A549 (cell line): Measurements from ENCODE around the gene SH2D3A. TPM values are rescaled to one million over a fixed set of nuclear protein-coding genes. Genes with fewer than 3 reads are reported as not detected.

Experiments used
- ATAC-seq, 2 experiments: fragments of 200-7000 bp in 1 of 2; fragments of >200 bp in 1 of 2; cut with Nextera tagmentation in 1 of 2; cut with Tn5 transposase in 1 of 2; 3 replicates each; pipeline versions ENCODE4 v1.8.0 to v1.9.1; 2018 to 2020; ENCODE audit warnings: mild to moderate bottlenecking in 1 of 2, moderate library complexity in 1 of 2
- CTCF ChIA-PET: fragments of 300-600 bp; sonication (Branson Sonifier 250); formaldehyde crosslinking; extraction: SDS; loops from one replicate; lab custom pipeline; 2021; ENCODE audit warnings: antibody characterized with exemption, inconsistent platforms; lab: Yijun Ruan, JAX
- POLR2A ChIA-PET: fragments of 350-600 bp; formaldehyde crosslinking; extraction: SDS; loops from one replicate; lab custom pipeline; 2021; ENCODE audit warnings: antibody characterized with exemption, inconsistent platforms; lab: Yijun Ruan, JAX
- DNase-seq, 2 experiments: peaks; one replicate each; pipeline versions ENCODE4 v3.0.0 to v3.0.0-alpha.2; 2011 to 2016; ENCODE audit warnings: low read depth in 1 of 2, low spot score in 1 of 2
- FAIRE-seq: peaks from 2 replicates; lab custom pipeline; 2011; peaks lifted over from hg19 to GRCh38; lab: Jason Lieb, UNC
- H3K27ac ChIP-seq, 2 experiments: fragments of >200 bp; sonication (Bioruptor Twin); formaldehyde crosslinking; 3 replicates each; pipeline ENCODE4 v1.5.1; 2016 to 2017
- H3K4me1 ChIP-seq: fragments of >200 bp; sonication (Bioruptor Twin); formaldehyde crosslinking; 3 replicates; pipeline ENCODE4 v1.6.1; 2016
- H3K4me2 ChIP-seq: fragments of >200 bp; sonication (Bioruptor Twin); formaldehyde crosslinking; 3 replicates; pipeline ENCODE4 v1.6.1; 2016
- H3K4me3 ChIP-seq: fragments of >200 bp; sonication (Bioruptor Twin); formaldehyde crosslinking; 3 replicates; pipeline ENCODE4 v1.5.1; 2016
- H3K9me3 ChIP-seq: fragments of >200 bp; sonication (Bioruptor Twin); formaldehyde crosslinking; 3 replicates; pipeline ENCODE4 v1.6.1; 2016
- CHD2 ChIP-seq: fragments of 150-350 bp; IDR thresholded peaks from 2 replicates; pipeline ENCODE4 v1.6.1; 2014; ENCODE audit warnings: low read length; ENCODE audit not compliant: partially characterized antibody
- ELK1 ChIP-seq: fragments of 150-350 bp; IDR thresholded peaks from 2 replicates; pipeline ENCODE4 v1.6.1; 2014; ENCODE audit warnings: low read depth, mild to moderate bottlenecking, low read length
- ESRRA ChIP-seq: fragments of 150-350 bp; IDR thresholded peaks from 2 replicates; pipeline ENCODE4 v1.6.1; 2014; ENCODE audit warnings: mild to moderate bottlenecking, low read length, borderline replicate concordance
- FOSL2 ChIP-seq, 2 experiments: fragments of 450-650 bp in 1 of 2; fragments of >200 bp in 1 of 2; sonication (Bioruptor Twin) in 1 of 2; formaldehyde crosslinking; IDR thresholded peaks; 2 replicates each; pipeline versions ENCODE4 v1.5.0 to v1.6.1; 2016 to 2020; ENCODE audit warnings: mild to moderate bottlenecking in 1 of 2, moderate library complexity in 1 of 2
- HDAC2 ChIP-seq: fragments of 200-600 bp; sonication (generic); IDR thresholded peaks from 2 replicates; pipeline ENCODE4 v1.6.1; 2016
- HES2 ChIP-seq: fragments of >200 bp; sonication (Bioruptor Twin); formaldehyde crosslinking; IDR thresholded peaks from 2 replicates; pipeline ENCODE4 v1.6.1; 2016
- HEYL ChIP-seq: fragments of 250-450 bp; sonication (Bioruptor Pico); IDR thresholded peaks from 2 replicates; pipeline ENCODE4 v1.8.0; 2021; ENCODE audit warnings: mild to moderate bottlenecking, moderate library complexity
- HOXA7 ChIP-seq: fragments of 250-450 bp; sonication (Bioruptor Pico); IDR thresholded peaks from 2 replicates; pipeline ENCODE4 v1.5.0; 2020; ENCODE audit warnings: mild to moderate bottlenecking, moderate library complexity
- HOXB13 ChIP-seq: fragments of 250-450 bp; sonication (Bioruptor Pico); IDR thresholded peaks from 2 replicates; pipeline ENCODE4 v1.5.0; 2020; ENCODE audit warnings: low read depth, mild to moderate bottlenecking, moderate library complexity
- JUNB ChIP-seq: fragments of >200 bp; sonication (Bioruptor Twin); formaldehyde crosslinking; IDR thresholded peaks from 2 replicates; pipeline ENCODE4 v1.6.1; 2016
- MAFK ChIP-seq: fragments of 450-650 bp; IDR thresholded peaks from 2 replicates; pipeline ENCODE4 v1.6.1; 2014; ENCODE audit not compliant: partially characterized antibody
- MAZ ChIP-seq: fragments of 150-350 bp; IDR thresholded peaks from 2 replicates; pipeline ENCODE4 v1.6.1; 2014; ENCODE audit warnings: antibody characterized with exemption, low read depth, low read length, borderline replicate concordance
- NFE2L2 ChIP-seq: fragments of 150-350 bp; conservative IDR thresholded peaks from 2 replicates; pipeline ENCODE4 v1.6.1; 2014; ENCODE audit warnings: low read length
- NR3C1 ChIP-seq: fragments of >200 bp; sonication (Bioruptor Twin); formaldehyde crosslinking; IDR thresholded peaks from 3 replicates; pipeline ENCODE4 v1.6.1; 2017
- PBX3 ChIP-seq: IDR thresholded peaks from 2 replicates; pipeline ENCODE4 v1.6.1; 2012
- PHF8 ChIP-seq: fragments of 200-600 bp; sonication (generic); IDR thresholded peaks from 2 replicates; pipeline ENCODE4 v1.6.1; 2016; ENCODE audit warnings: low read depth, mild to moderate bottlenecking, antibody characterized with exemption, moderate library complexity, borderline replicate concordance
- RAD21 ChIP-seq, 2 experiments: fragments of >200 bp in 1 of 2; sonication (Bioruptor Twin) in 1 of 2; formaldehyde crosslinking in 1 of 2; IDR thresholded peaks in 1 of 2; conservative IDR thresholded peaks in 1 of 2; 2 replicates in 1 of 2; 3 replicates in 1 of 2; pipeline ENCODE4 v1.6.1; 2012 to 2018; ENCODE audit warnings: inconsistent platforms in 1 of 2
- RARB ChIP-seq: fragments of 250-450 bp; sonication (Bioruptor Pico); IDR thresholded peaks from 2 replicates; pipeline ENCODE4 v1.8.0; 2021; ENCODE audit warnings: mild to moderate bottlenecking, moderate library complexity
- RCOR1 ChIP-seq: fragments of 150-350 bp; IDR thresholded peaks from 2 replicates; pipeline ENCODE4 v1.6.1; 2014; ENCODE audit warnings: antibody characterized with exemption, low read length, low read depth
- TFCP2L1 ChIP-seq: fragments of 250-450 bp; sonication (Bioruptor Pico); IDR thresholded peaks from 2 replicates; pipeline ENCODE4 v1.5.0; 2021; ENCODE audit warnings: mild to moderate bottlenecking
- ZC3H11A ChIP-seq: fragments of 450-650 bp; IDR thresholded peaks from 2 replicates; pipeline ENCODE4 v1.6.1; 2014; ENCODE audit warnings: antibody characterized with exemption, mild to moderate bottlenecking
- ZFP36 ChIP-seq: fragments of 450-650 bp; IDR thresholded peaks from 2 replicates; pipeline ENCODE4 v1.6.1; 2014; ENCODE audit warnings: borderline replicate concordance; ENCODE audit not compliant: partially characterized antibody
- ZSCAN20 ChIP-seq: fragments of 250-450 bp; sonication (Bioruptor Pico); IDR thresholded peaks from 2 replicates; pipeline ENCODE4 v1.8.0; 2022; ENCODE audit warnings: mild to moderate bottlenecking, moderate library complexity
- WGBS: methylation state at CpG from one replicate; pipeline ENCODE4 v1.1.6; 2017; ENCODE audit errors: missing lambda C conversion rate; 5-methylcytosine and 5-hydroxymethylcytosine counted together
- polyA plus RNA-seq, 4 experiments: library from polyadenylated mRNA; depleted of rRNA in 3 of 4; stranded (reverse); fragments of >200 nt; fragmentation: RNase III in 1 of 4; extraction: RNeasy Plus Mini Kit Qiagen cat#74134 plus additional on column Dnase treatment in 1 of 4; gene quantifications; 2 replicates in 3 of 4; 3 replicates in 1 of 4; pipeline ENCODE4 v1.2.3, GENCODE V29; 2011 to 2017

SH2D3A gene
- polyA plus RNA-seq, 2 of the 4 experiments (the other 2 are of a cell fraction) = 6.7 to 10.0 TPM

- no peak overlapping the region for H3K4me3 ChIP-seq
- peaks cover 30% of the 10 kb centered on the region for H3K4me1 ChIP-seq
- H3K4me2 ChIP-seq = no peak overlapping the region
- no peak overlapping the region for H3K27ac ChIP-seq
- ATAC-seq = no peak
- 47% methylated on average over 4 of the region's 4 CpGs for WGBS
- POLR2A ChIA-PET = no interaction called here
- FAIRE-seq = no peak
- H3K9me3 ChIP-seq = no peaks in the 10 kb centered on the region
- TF ChIP-seq NFE2L2 (no peak), RCOR1 (no peak), MAZ (no peak), HOXA7 (CRISPR knock-in tag) (no peak), MAFK (no peak), NR3C1 (no peak), PBX3 (no peak), HEYL (CRISPR knock-in tag) (no peak), ESRRA (no peak), ELK1 (no peak), HDAC2 (no peak), RARB (CRISPR knock-in tag) (no peak), CHD2 (no peak), HOXB13 (CRISPR knock-in tag) (no peak), TFCP2L1 (CRISPR knock-in tag) (no peak), ZSCAN20 (CRISPR knock-in tag) (no peak), HES2 (no peak), JUNB (no peak)
- TF ChIP-seq, all 56 proteins: peak for 0
- DNase-seq = peak in 1 of 2 experiments; percentile 47
- CTCF ChIA-PET = no interaction called here
Observed at GRCh38 chr19:6717441-6717971, 49.7 kb downstream of the SH2D3A start.

- 62% methylated on average over 10 of the region's 10 CpGs for WGBS
- TF ChIP-seq ZFP36 (peak; percentile 67), ZC3H11A (no peak), RAD21 (conservative IDR thresholded peaks at IDR 0.05 in 1 of 2, IDR thresholded peaks at IDR 0.05 in 1 of 2) (0 out of 5 replicates have a peak, but pooled peaks of 1 of the 2 experiments have one; percentile 3), RCOR1 (no peak), FOSL2 (IDR thresholded peaks at IDR 0.05) (no peak), FOSL2 (CRISPR knock-in tag; IDR thresholded peaks at IDR 0.05) (no peak)
- TF ChIP-seq, all 56 proteins: peak for 2
- CTCF ChIA-PET = no interaction called here
- no peak for ATAC-seq
- Histone ChIP-seq H3K4me1 (peaks cover 26% of the 10 kb centered on the region), H3K9me3 (no peaks in the 10 kb centered on the region), H3K27ac (no peak overlapping the region), H3K4me3 (no peak overlapping the region), H3K4me2 (no peak overlapping the region)
- DNase-seq = no peak
- no peak for FAIRE-seq
- POLR2A ChIA-PET = no interaction called here
Observed at GRCh38 chr19:6717036-6717435, 50.2 kb downstream of the SH2D3A start.

- CTCF ChIA-PET = interaction anchor here (0.6 to 1.1 kb wide), 2 partner anchors 12 to 20 kb away, joined by 3 to 4 read pairs; no protein-coding TSS in a partner anchor
Observed at GRCh38 chr19:6716610-6716970, 50.6 kb downstream of the SH2D3A start.

More at GRCh38 chr19:6716610-6716970, 50.6 kb downstream of the SH2D3A start:
- no peak for TF ChIP-seq PBX3
- no peak for TF ChIP-seq CHD2
- TF ChIP-seq PHF8 = no peak
- DNase-seq = no peak
- Histone ChIP-seq H3K4me2 (no peak overlapping the region), H3K4me1 (peaks cover 21% of the 10 kb centered on the region), H3K9me3 (no peaks in the 10 kb centered on the region), H3K4me3 (no peak overlapping the region), H3K27ac (no peak overlapping the region)
- WGBS = 81% methylated on average over 6 of the region's 6 CpGs
- FAIRE-seq = no peak
- POLR2A ChIA-PET = no interaction called here
- ATAC-seq = no peak
